Prostate gland (tissue), 2 donors: ENCODE measurements around the gene SELENOM. TPM values are rescaled to one million over a fixed set of nuclear protein-coding genes. Genes with fewer than 3 reads are reported as not detected.

ENCODE experiments used
- DNase-seq: peaks from one replicate; pipeline ENCODE4 v3.0.0-alpha.2; 2019; ENCODE audit warnings: low spot score
- H3K27ac ChIP-seq, 2 donors: fragments of 200-600 bp; sonication (generic); 2 replicates each; pipeline ENCODE4 v1.5.1; 2017 to 2019
- H3K27me3 ChIP-seq: fragments of 200-600 bp; sonication (generic); replicated peaks from 2 replicates; pipeline ENCODE4 v1.5.1; 2019; ENCODE audit not compliant: insufficient read depth
- H3K36me3 ChIP-seq, 2 donors: fragments of 200-600 bp; sonication (generic); 1 replicate in 1 of 2; 2 replicates in 1 of 2; pipeline versions ENCODE4 v1.5.1 to v1.8.1; 2017 to 2019
- H3K4me1 ChIP-seq: fragments of 200-600 bp; sonication (generic); replicated peaks from 2 replicates; pipeline ENCODE4 v1.5.1; 2019
- H3K4me3 ChIP-seq, 2 donors: fragments of 200-600 bp; sonication (generic); 2 replicates each; pipeline ENCODE4 v1.5.1; 2017 to 2019
- H3K9me3 ChIP-seq: fragments of 200-600 bp; sonication (generic); 2 replicates; pipeline ENCODE4 v1.5.1; 2017
- CTCF ChIP-seq, 4 experiments: fragments of 200-600 bp in 2 of 4; fragments of 450-650 bp in 2 of 4; sonication (generic) in 2 of 4; IDR thresholded peaks; 1 replicate in 3 of 4; 2 replicates in 1 of 4; pipeline ENCODE4 v1.5.1; 2016 to 2019; ENCODE audit warnings: antibody characterized with exemption in 4 of 4, mild to moderate bottlenecking in 2 of 4, moderate library complexity in 2 of 4
- POLR2A ChIP-seq: fragments of 450-650 bp; IDR thresholded peaks from one replicate; pipeline ENCODE4 v1.6.1; 2016; ENCODE audit warnings: antibody characterized with exemption, mild to moderate bottlenecking
- POLR2AphosphoS5 ChIP-seq: sonication (generic); formaldehyde crosslinking; IDR thresholded peaks from one replicate; pipeline ENCODE4 v1.6.1; 2017; ENCODE audit warnings: antibody characterized with exemption
- WGBS: methylation state at CpG from one replicate; pipeline ENCODE4 v1.1.5; 2018; 5-methylcytosine and 5-hydroxymethylcytosine counted together
- intact Hi-C: fragments of 100-400 bp; cut with DNase I; formaldehyde crosslinking; loops from one replicate; pipeline ENCODE4 v1.14.2; 2022
- total RNA-seq, 2 donors: library from RNA; depleted of rRNA; stranded (reverse); fragments of >200 nt; gene quantifications; one replicate each; pipeline ENCODE4 v1.1.0, GENCODE V29; 2016

The SELENOM gene
- total RNA-seq, 2 donors from 2014 or later = 382 to 434 TPM

- H3K27me3 ChIP-seq = no peaks in the 10 kb centered on the region
- intact Hi-C loops = no loop called here
- H3K27ac ChIP-seq = no peak overlapping the region
- TF ChIP-seq POLR2AphosphoS5 (no peak), CTCF (IDR thresholded peaks at IDR 0.05) (no peak), POLR2A (no peak)
- H3K4me1 ChIP-seq = peaks cover 12% of the 10 kb centered on the region
- WGBS = 89% methylated on average over 12 of the region's 12 CpGs
- no peaks in the 10 kb centered on the region for H3K9me3 ChIP-seq
- no peaks in the 10 kb centered on the region for H3K36me3 ChIP-seq
- DNase-seq = no peak
- no peak overlapping the region for H3K4me3 ChIP-seq
These were observed 18.3 kb upstream of the SELENOM start for GRCh38 chr22:31125521-31126117.

- no peak overlapping the region for H3K27ac ChIP-seq
- no peak overlapping the region for H3K4me3 ChIP-seq
- intact Hi-C loops = no loop called here
- DNase-seq = no peak
- H3K9me3 ChIP-seq = no peaks in the 10 kb centered on the region
- peaks cover 12% of the 10 kb centered on the region for H3K4me1 ChIP-seq
- TF ChIP-seq CTCF (IDR thresholded peaks at IDR 0.05) (no peak), POLR2A (no peak), POLR2AphosphoS5 (no peak)
- 82% methylated on average over 14 of the region's 14 CpGs for whole genome bisulfite sequencing
- no peaks in the 10 kb centered on the region for H3K27me3 ChIP-seq
- H3K36me3 ChIP-seq = no peaks in the 10 kb centered on the region
These were observed 17.6 kb upstream of the SELENOM start for GRCh38 chr22:31124811-31125465.

DNA sequence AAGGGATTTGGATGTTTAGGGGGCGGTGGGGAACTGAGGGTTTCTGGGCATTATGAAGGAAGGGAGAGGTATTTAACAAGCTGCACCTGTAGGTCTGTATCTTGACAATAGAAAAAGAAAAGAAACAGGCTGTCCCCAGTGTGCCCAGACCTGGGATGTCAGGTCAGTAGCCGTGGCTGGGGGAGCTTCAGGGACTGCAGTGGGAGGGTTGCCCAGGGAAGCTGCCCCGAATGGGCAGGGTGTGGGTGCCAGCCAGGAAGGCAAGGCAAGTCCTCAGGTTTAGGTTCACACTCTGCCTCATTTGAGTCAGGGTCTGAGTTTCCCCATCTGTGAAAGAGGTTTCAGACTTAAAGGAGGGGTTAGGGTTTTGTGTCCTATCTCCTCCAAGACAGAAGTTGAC is 16.9 kb upstream of the SELENOM start:
- no peak overlapping the region for H3K4me3 ChIP-seq
- intact Hi-C loops = no loop called here
- TF ChIP-seq POLR2A (no peak), POLR2AphosphoS5 (no peak), CTCF (IDR thresholded peaks at IDR 0.05) (no peak)
- no peaks in the 10 kb centered on the region for H3K27me3 ChIP-seq
- H3K36me3 ChIP-seq = no peaks in the 10 kb centered on the region
- WGBS = 72% methylated on average over 3 of the region's 3 CpGs
- H3K27ac ChIP-seq = no peak overlapping the region
- H3K9me3 ChIP-seq = no peaks in the 10 kb centered on the region
- H3K4me1 ChIP-seq = peaks cover 12% of the 10 kb centered on the region
- DNase-seq = no peak

GRCh38 chr22:31123292-31123602 is 15.9 kb upstream of the SELENOM start:
- 78% methylated on average over 3 of the region's 4 CpGs for WGBS
- Histone ChIP-seq H3K4me3 (peak overlapping the region; percentile 33 to 39), H3K9me3 (no peaks in the 10 kb centered on the region), H3K27me3 (no peaks in the 10 kb centered on the region), H3K27ac (peak overlapping the region; percentile 28 to 60), H3K36me3 (no peaks in the 10 kb centered on the region), H3K4me1 (peaks cover 12% of the 10 kb centered on the region)
- DNase-seq = no peak
- intact Hi-C loops = no loop called here
- TF ChIP-seq CTCF (IDR thresholded peaks at IDR 0.05) = no peak
- no peak for TF ChIP-seq POLR2A
- TF ChIP-seq POLR2AphosphoS5 = no peak
